ENCODE data around the gene PTGES3. TPM values are rescaled to one million over a fixed set of nuclear protein-coding genes. Genes with fewer than 3 reads are reported as not detected.
A peak's percentile ranks its signal among the peaks of the same experiment; 100 is the strongest.
"Not testable (repeated sequence)": the region's sequence is repeated elsewhere in the genome, so short reads cannot be mapped to it uniquely, and the experiment has no call there.

The PTGES3 gene, protein sequence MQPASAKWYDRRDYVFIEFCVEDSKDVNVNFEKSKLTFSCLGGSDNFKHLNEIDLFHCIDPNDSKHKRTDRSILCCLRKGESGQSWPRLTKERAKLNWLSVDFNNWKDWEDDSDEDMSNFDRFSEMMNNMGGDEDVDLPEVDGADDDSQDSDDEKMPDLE
- 180 TPM for total RNA-seq (ENCODE audit: unreplicated experiment)
- long read RNA-seq, transcript PTGES3-201 (8 exons, 1,920 nt) = major isoform, 310 of 340 reads
- long read RNA-seq, transcript PTGES3-204 (7 exons, 1,017 nt) = minor isoform, 5 of 340 reads
- long read RNA-seq, transcript PTGES3-202 (7 exons, 1,547 nt) = minor isoform, 7 of 340 reads
- long read RNA-seq, partial matches to known transcripts = 3 of 340 reads
- long read RNA-seq, other reads (novel, unspliced or antisense) = 15 of 340 reads

DNA sequence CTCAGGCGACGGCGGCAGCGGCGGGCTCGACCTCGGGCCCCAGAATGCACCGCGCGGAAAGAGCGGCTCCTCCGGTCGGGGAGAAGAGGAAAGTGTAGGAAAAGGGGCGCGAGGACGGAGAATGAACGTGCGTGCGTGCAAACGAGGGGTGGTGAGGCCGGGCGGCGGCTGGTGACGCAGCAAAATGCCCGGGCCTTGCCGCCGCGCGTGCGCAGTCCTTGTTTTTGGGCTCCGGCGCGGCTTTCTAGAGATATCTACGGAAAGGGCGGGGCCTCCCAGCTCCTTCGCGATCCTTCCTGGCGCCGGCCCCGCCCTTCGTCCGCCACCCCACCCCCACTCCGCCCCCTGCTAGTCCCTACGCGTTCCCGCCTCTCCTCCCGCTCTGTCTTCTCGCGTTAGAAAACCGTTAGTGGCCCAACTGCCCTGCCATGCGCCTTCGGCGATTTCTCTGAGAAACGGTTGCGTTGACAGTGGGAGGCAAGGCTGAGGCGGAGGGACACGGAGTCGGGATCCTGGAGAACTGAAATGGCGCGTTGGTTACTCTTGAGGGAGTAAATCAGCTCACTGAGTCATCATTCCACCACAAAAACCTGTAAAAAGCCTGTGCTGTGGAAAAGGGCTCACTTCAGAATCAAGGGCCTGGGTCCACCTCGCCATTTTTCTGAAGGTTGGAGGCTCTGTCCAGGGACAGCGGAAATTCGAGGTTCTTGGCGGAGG, at the start of gene PTGES3:
TSS of gene PTGES3 (minus strand) at position 156 of the 717 bp plus-strand sequence. CDS start 285 bp downstream, outside the sequence.
- H3K27me3 Mint-ChIP-seq (ENCODE audit: unreplicated experiment) = peaks cover 7% of the 10 kb centered on the region
- H3K27ac Mint-ChIP-seq (ENCODE audit: unreplicated experiment) = peak within 1 kb of the TSS; percentile 98

DNA sequence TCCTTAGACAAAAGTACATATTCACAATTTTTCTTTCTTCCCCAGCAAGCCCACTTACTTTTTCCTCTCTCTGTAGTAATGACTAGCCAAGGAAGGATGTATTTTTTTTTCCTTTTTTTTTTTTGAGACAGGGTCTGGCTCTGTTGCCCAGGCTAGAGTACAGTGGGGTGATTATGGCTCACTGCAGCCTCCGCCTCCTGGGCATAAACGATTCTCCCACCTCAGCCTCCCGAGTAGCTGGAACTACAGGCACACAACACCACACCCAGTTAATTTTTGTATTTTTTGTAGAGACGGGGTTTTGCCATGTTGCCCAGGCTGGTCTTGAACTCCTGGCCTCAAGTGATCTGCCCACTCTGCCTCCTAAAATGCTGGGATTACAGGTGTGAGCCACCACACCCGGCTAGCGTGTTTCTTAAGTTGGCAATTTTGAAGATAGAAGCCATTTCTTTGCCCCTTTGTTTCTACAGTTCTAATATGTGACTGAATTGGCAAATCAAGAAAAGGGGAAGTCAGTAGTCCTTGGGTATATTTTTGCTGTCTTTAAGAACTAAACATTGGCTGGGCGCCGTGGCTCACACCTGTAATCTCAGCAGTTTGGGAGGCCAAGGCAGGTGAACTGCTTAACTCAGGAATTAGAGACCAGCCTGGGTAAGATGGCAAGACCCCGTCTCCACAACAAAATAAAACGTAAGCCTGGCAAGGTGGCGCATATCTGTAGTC, 40.2 kb upstream of the PTGES3 start:
- no peak for DNase-seq
- H3K4me1 Mint-ChIP-seq (ENCODE audit: low read depth, unreplicated experiment) = peaks cover 11% of the 10 kb centered on the region
- TF ChIP-seq, protein P1, sequence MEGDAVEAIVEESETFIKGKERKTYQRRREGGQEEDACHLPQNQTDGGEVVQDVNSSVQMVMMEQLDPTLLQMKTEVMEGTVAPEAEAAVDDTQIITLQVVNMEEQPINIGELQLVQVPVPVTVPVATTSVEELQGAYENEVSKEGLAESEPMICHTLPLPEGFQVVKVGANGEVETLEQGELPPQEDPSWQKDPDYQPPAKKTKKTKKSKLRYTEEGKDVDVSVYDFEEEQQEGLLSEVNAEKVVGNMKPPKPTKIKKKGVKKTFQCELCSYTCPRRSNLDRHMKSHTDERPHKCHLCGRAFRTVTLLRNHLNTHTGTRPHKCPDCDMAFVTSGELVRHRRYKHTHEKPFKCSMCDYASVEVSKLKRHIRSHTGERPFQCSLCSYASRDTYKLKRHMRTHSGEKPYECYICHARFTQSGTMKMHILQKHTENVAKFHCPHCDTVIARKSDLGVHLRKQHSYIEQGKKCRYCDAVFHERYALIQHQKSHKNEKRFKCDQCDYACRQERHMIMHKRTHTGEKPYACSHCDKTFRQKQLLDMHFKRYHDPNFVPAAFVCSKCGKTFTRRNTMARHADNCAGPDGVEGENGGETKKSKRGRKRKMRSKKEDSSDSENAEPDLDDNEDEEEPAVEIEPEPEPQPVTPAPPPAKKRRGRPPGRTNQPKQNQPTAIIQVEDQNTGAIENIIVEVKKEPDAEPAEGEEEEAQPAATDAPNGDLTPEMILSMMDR (IDR thresholded peaks at IDR 0.05; ENCODE audit: partially characterized antibody, unreplicated experiment) = no peak
- H3K4me3 Mint-ChIP-seq (ENCODE audit: unreplicated experiment) = no peak overlapping the region
- H3K27ac Mint-ChIP-seq (ENCODE audit: unreplicated experiment) = no peak overlapping the region
- peaks cover 5% of the 10 kb centered on the region for H3K27me3 Mint-ChIP-seq (ENCODE audit: unreplicated experiment)
- H3K36me3 Mint-ChIP-seq (ENCODE audit: unreplicated experiment) = no peaks in the 10 kb centered on the region
- peaks cover 7% of the 10 kb centered on the region for H3K9me3 Mint-ChIP-seq (ENCODE audit: unreplicated experiment)

More for the DNA sequence above, at the start of gene PTGES3:
- H3K9me3 Mint-ChIP-seq (ENCODE audit: unreplicated experiment) = peaks cover 18% of the 10 kb centered on the region
- H3K4me1 Mint-ChIP-seq (ENCODE audit: low read depth, unreplicated experiment) = peaks cover 10% of the 10 kb centered on the region
- peak; percentile 99 for DNase-seq
- H3K4me3 Mint-ChIP-seq (ENCODE audit: unreplicated experiment) = peak within 1 kb of the TSS; percentile 99
- H3K36me3 Mint-ChIP-seq (ENCODE audit: unreplicated experiment) = no peaks in the 10 kb centered on the region
- TF ChIP-seq, protein P1 (IDR thresholded peaks at IDR 0.05; ENCODE audit: partially characterized antibody, unreplicated experiment) = no peak

DNA sequence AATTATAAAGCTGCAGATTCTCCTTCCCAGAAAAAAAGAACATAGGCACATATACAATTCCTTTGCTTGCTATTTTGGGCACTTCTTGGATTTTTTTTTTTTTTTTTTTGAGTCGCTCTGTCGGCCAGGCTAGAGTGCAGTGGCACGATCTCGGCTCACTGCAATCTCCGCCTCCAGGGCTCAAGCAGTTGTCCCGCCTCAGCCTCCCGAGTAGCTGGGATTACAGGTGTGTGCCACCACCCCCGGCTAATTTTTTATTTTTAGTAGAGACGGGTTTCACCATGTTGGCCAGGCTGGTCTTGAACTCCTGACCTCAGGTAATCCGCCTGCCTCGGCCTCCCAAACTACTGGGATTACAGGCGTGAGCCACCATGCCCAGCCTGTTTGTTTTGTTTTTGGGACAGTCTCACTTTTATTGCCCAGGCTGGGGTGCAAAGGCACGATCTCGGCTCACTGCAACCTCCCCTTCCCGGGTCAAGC, 38.2 kb upstream of the PTGES3 start:
- H3K27me3 Mint-ChIP-seq (ENCODE audit: unreplicated experiment); H3K9me3 Mint-ChIP-seq (ENCODE audit: unreplicated experiment); DNase-seq; H3K36me3 Mint-ChIP-seq (ENCODE audit: unreplicated experiment): not testable (repeated sequence)
- peak overlapping the region; percentile 98 for H3K27ac Mint-ChIP-seq (ENCODE audit: unreplicated experiment)
- peak overlapping the region; percentile 98 for H3K4me3 Mint-ChIP-seq (ENCODE audit: unreplicated experiment)
- peaks cover 22% of the 10 kb centered on the region for H3K4me1 Mint-ChIP-seq (ENCODE audit: low read depth, unreplicated experiment)

DNA sequence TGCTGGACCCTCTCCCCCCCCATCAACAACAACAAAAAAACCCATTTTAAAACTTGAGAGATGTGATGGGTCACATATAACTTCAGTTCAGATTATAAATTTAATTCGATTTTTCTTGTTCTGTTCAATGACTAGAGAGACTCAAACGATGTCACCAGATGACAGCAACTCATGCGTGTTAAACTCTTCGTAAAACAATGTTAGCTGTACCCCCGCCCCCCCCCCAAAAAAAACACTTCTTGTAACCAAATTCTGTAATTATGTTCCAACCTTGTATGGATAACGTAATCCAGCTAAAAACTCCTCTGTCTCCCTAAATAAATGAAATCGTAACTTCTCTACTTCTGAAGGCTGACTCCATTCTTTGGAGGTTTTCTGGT, 37.6 kb upstream of the PTGES3 start:
- TF ChIP-seq, protein P1 (IDR thresholded peaks at IDR 0.05; ENCODE audit: partially characterized antibody, unreplicated experiment) = no peak
- H3K4me3 Mint-ChIP-seq (ENCODE audit: unreplicated experiment) = peak overlapping the region; percentile 98
- peaks cover 5% of the 10 kb centered on the region for H3K27me3 Mint-ChIP-seq (ENCODE audit: unreplicated experiment)
- peak overlapping the region; percentile 98 for H3K27ac Mint-ChIP-seq (ENCODE audit: unreplicated experiment)
- no peaks in the 10 kb centered on the region for H3K36me3 Mint-ChIP-seq (ENCODE audit: unreplicated experiment)
- H3K9me3 Mint-ChIP-seq (ENCODE audit: unreplicated experiment) = peaks cover 9% of the 10 kb centered on the region
- DNase-seq = no peak
- H3K4me1 Mint-ChIP-seq (ENCODE audit: low read depth, unreplicated experiment) = peaks cover 26% of the 10 kb centered on the region

DNA sequence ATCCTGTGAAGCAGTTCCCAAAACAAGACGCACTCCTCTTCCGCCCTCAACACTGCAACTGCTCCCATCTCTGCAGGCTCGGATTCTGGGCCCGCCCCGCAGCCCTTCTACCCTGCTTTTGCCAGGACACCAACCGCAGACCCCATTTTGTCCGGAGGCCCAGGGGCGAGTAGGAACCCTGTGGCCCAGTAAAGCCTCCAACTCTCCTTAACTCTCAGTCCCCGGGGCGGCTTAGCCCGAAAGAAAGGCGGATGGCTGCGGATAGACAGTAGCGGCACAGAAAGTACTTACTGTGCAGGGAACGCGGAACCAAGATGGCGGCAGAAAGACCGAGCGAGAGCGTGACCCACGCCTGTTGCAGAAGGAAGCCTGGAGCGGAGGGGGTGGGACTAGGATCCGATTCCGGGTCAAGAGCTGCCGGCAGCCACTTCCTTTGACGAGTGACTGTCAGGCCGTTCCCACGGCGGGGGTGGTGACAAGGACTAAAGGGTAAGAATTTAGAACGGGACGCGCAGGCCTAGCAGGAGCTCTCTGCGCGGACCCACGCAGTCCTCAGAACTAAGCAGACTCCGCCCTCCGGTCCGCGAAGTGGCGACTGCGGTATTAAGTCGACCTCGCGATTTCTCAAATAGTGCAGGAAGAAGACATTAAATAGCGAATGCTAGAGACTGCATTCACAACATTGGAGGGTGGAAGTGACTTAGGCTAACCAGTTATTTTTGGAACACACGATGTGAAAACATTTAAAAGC, 37.1 kb upstream of the PTGES3 start, which contains the start of gene NACA:
TSS of gene NACA (minus strand) at position 328 of the 751 bp plus-strand sequence. CDS start 778 bp downstream, outside the sequence.
- Mint-ChIP-seq H3K27ac (ENCODE audit: unreplicated experiment) (peak within 1 kb of the TSS; percentile 98), H3K4me3 (ENCODE audit: unreplicated experiment) (peak within 1 kb of the TSS; percentile 98), H3K4me1 (ENCODE audit: low read depth, unreplicated experiment) (peaks cover 31% of the 10 kb centered on the region), H3K9me3 (ENCODE audit: unreplicated experiment) (peaks cover 10% of the 10 kb centered on the region), H3K36me3 (ENCODE audit: unreplicated experiment) (peaks cover 4% of the 10 kb centered on the region), H3K27me3 (ENCODE audit: unreplicated experiment) (peaks cover 5% of the 10 kb centered on the region)
- DNase-seq = peak; percentile 95
- TF ChIP-seq, protein P1 (IDR thresholded peaks at IDR 0.05; ENCODE audit: partially characterized antibody, unreplicated experiment) = no peak
